ENCODE measurements around the gene PPP4R4.
"Not testable (repeated sequence)": the region's sequence is repeated elsewhere in the genome, so short reads cannot be mapped to it uniquely, and the experiment has no call there.

PPP4R4 gene

GRCh38 chr14:94292872-94293577 is 118.9 kb downstream of the PPP4R4 start, which contains the start of gene SERPINA10:
Gene SERPINA10, minus strand, starts transcription at chr14:94293268. Its CDS starts 2,675 bp downstream, at chr14:94290593.
- no peak within 1 kb of the TSS for H3K27ac Mint-ChIP-seq
- no peak for ATAC-seq
- no peak within 1 kb of the TSS for H3K4me3 Mint-ChIP-seq
- peaks cover 15% of the 10 kb centered on the region for H3K27me3 Mint-ChIP-seq
- H3K36me3 Mint-ChIP-seq, result no peaks in the 10 kb centered on the region
- H3K4me1 Mint-ChIP-seq, result no peaks in the 10 kb centered on the region
- no peaks in the 10 kb centered on the region for H3K9me3 Mint-ChIP-seq

- no peak overlapping the region for H3K4me3 Mint-ChIP-seq
- peaks cover 15% of the 10 kb centered on the region for H3K27me3 Mint-ChIP-seq
- ATAC-seq, result no peak
- H3K27ac Mint-ChIP-seq, result no peak overlapping the region
- no peaks in the 10 kb centered on the region for H3K4me1 Mint-ChIP-seq
- H3K36me3 Mint-ChIP-seq, result no peaks in the 10 kb centered on the region
- no peaks in the 10 kb centered on the region for H3K9me3 Mint-ChIP-seq
Measured at GRCh38 chr14:94293578-94293924, 119.4 kb downstream of the PPP4R4 start.

- Mint-ChIP-seq H3K4me3 (no peak overlapping the region), H3K27me3 (peaks cover 15% of the 10 kb centered on the region), H3K36me3 (no peaks in the 10 kb centered on the region), H3K27ac (no peak overlapping the region), H3K9me3 (no peaks in the 10 kb centered on the region), H3K4me1 (no peaks in the 10 kb centered on the region)
- no peak for ATAC-seq
Measured at GRCh38 chr14:94295360-94296180, 121.4 kb downstream of the PPP4R4 start.

GRCh38 chr14:94296181-94296545 is 122.0 kb downstream of the PPP4R4 start:
- not testable (repeated sequence) for H3K9me3 Mint-ChIP-seq, ATAC-seq, H3K27ac Mint-ChIP-seq, H3K4me3 Mint-ChIP-seq, H3K36me3 Mint-ChIP-seq, H3K4me1 Mint-ChIP-seq
- peaks cover 10% of the 10 kb centered on the region for H3K27me3 Mint-ChIP-seq

- H3K36me3 Mint-ChIP-seq, result no peaks in the 10 kb centered on the region
- H3K4me3 Mint-ChIP-seq, result no peak overlapping the region
- no peak for ATAC-seq
- peaks cover 2% of the 10 kb centered on the region for H3K27me3 Mint-ChIP-seq
- no peak overlapping the region for H3K27ac Mint-ChIP-seq
- peaks cover 2% of the 10 kb centered on the region for H3K9me3 Mint-ChIP-seq
- H3K4me1 Mint-ChIP-seq, result no peaks in the 10 kb centered on the region
Measured at GRCh38 chr14:94298130-94298529, 124.0 kb downstream of the PPP4R4 start.

- H3K4me3 Mint-ChIP-seq, result no peak overlapping the region
- H3K4me1 Mint-ChIP-seq, result no peaks in the 10 kb centered on the region
- no peak overlapping the region for H3K27ac Mint-ChIP-seq
- ATAC-seq, result no peak
- H3K36me3 Mint-ChIP-seq, result no peaks in the 10 kb centered on the region
- peaks cover 8% of the 10 kb centered on the region for H3K9me3 Mint-ChIP-seq
- peaks cover 1% of the 10 kb centered on the region for H3K27me3 Mint-ChIP-seq
Measured at GRCh38 chr14:94303111-94303510, 129.0 kb downstream of the PPP4R4 start.

- no peak for ATAC-seq
- Mint-ChIP-seq H3K4me3 (no peak overlapping the region), H3K4me1 (no peaks in the 10 kb centered on the region), H3K36me3 (no peaks in the 10 kb centered on the region), H3K27ac (no peak overlapping the region), H3K27me3 (peaks cover 13% of the 10 kb centered on the region), H3K9me3 (peaks cover 17% of the 10 kb centered on the region)
Measured at GRCh38 chr14:94304243-94304642, 130.1 kb downstream of the PPP4R4 start.

GRCh38 chr14:94305620-94306019 is 131.5 kb downstream of the PPP4R4 start:
- H3K27ac Mint-ChIP-seq, result no peak overlapping the region
- peaks cover 17% of the 10 kb centered on the region for H3K9me3 Mint-ChIP-seq
- no peak overlapping the region for H3K4me3 Mint-ChIP-seq
- no peaks in the 10 kb centered on the region for H3K4me1 Mint-ChIP-seq
- H3K27me3 Mint-ChIP-seq, result peaks cover 13% of the 10 kb centered on the region
- no peaks in the 10 kb centered on the region for H3K36me3 Mint-ChIP-seq
- no peak for ATAC-seq

- no peak for ATAC-seq
- Mint-ChIP-seq H3K36me3 (no peaks in the 10 kb centered on the region), H3K27me3 (peaks cover 13% of the 10 kb centered on the region), H3K27ac (no peak overlapping the region), H3K9me3 (peaks cover 17% of the 10 kb centered on the region), H3K4me1 (no peaks in the 10 kb centered on the region), H3K4me3 (no peak overlapping the region)
Measured at GRCh38 chr14:94306047-94306978, 132.2 kb downstream of the PPP4R4 start.

GRCh38 chr14:94307410-94307992 is 133.4 kb downstream of the PPP4R4 start:
- Mint-ChIP-seq H3K27me3 (peaks cover 13% of the 10 kb centered on the region), H3K36me3 (no peaks in the 10 kb centered on the region), H3K4me3 (no peak overlapping the region), H3K27ac (no peak overlapping the region), H3K9me3 (peaks cover 17% of the 10 kb centered on the region), H3K4me1 (no peaks in the 10 kb centered on the region)
- ATAC-seq, result no peak

GRCh38 chr14:94309721-94310120 is 135.6 kb downstream of the PPP4R4 start:
- ATAC-seq, result no peak
- H3K4me3 Mint-ChIP-seq, result no peak overlapping the region
- H3K27me3 Mint-ChIP-seq, result peaks cover 13% of the 10 kb centered on the region
- H3K4me1 Mint-ChIP-seq, result no peaks in the 10 kb centered on the region
- H3K27ac Mint-ChIP-seq, result no peak overlapping the region
- H3K9me3 Mint-ChIP-seq, result peaks cover 15% of the 10 kb centered on the region
- H3K36me3 Mint-ChIP-seq, result no peaks in the 10 kb centered on the region

GRCh38 chr14:94310248-94310647 is 136.1 kb downstream of the PPP4R4 start:
- Mint-ChIP-seq H3K9me3 (peaks cover 17% of the 10 kb centered on the region), H3K4me3 (no peak overlapping the region), H3K27me3 (peaks cover 13% of the 10 kb centered on the region), H3K36me3 (no peaks in the 10 kb centered on the region), H3K27ac (no peak overlapping the region), H3K4me1 (no peaks in the 10 kb centered on the region)
- no peak for ATAC-seq

- Mint-ChIP-seq H3K4me1 (no peaks in the 10 kb centered on the region), H3K27ac (no peak overlapping the region), H3K4me3 (no peak overlapping the region), H3K27me3 (peaks cover 13% of the 10 kb centered on the region), H3K36me3 (no peaks in the 10 kb centered on the region), H3K9me3 (peaks cover 21% of the 10 kb centered on the region)
- peak; percentile 16 for ATAC-seq
Measured at GRCh38 chr14:94312481-94313246, 138.5 kb downstream of the PPP4R4 start.

- Mint-ChIP-seq H3K9me3 (peaks cover 13% of the 10 kb centered on the region), H3K4me1 (no peaks in the 10 kb centered on the region), H3K4me3 (no peak overlapping the region), H3K27ac (no peak overlapping the region), H3K36me3 (no peaks in the 10 kb centered on the region), H3K27me3 (peaks cover 1% of the 10 kb centered on the region)
- no peak for ATAC-seq
Measured at GRCh38 chr14:94313991-94314655, 140.0 kb downstream of the PPP4R4 start.

All from stimulated activated memory B cell treated with anti-CD40 and anti-IgM and Interleukin-4, amounts not matched to agents 10 μg/mL and 1 μg/mL and 100 μg/mL, for 72 hours (primary cell).